Small intestine (tissue), 7 donors: ENCODE data around the gene VPREB1. TPM values are rescaled to one million over a fixed set of nuclear protein-coding genes. Genes with fewer than 3 reads are reported as not detected.
A peak's percentile ranks its signal among the peaks of the same experiment; 100 is the strongest.
"Not testable (repeated sequence)": the region's sequence is repeated elsewhere in the genome, so short reads cannot be mapped to it uniquely, and the experiment has no call there.

Experiments used
- DNase-seq, 2 donors: peaks; one replicate each; pipeline versions ENCODE4 v3.0.0 to v3.0.0-alpha.2; 2013
- FAIRE-seq: peaks from 2 replicates; lab custom pipeline; 2012; peaks lifted over from hg19 to GRCh38; lab: Jason Lieb, UNC
- H3K27ac ChIP-seq, 3 donors: one replicate each; pipeline ENCODE4 v1.5.1; 2013; ENCODE audit warnings: low read length in 2 of 3, mild to moderate bottlenecking in 2 of 3, control low read depth in 1 of 3, inconsistent platforms in 1 of 3, low read depth in 1 of 3, moderate library complexity in 1 of 3
- H3K27me3 ChIP-seq, 3 donors: one replicate each; pipeline ENCODE4 v1.6.1; 2013; ENCODE audit warnings: low read length in 3 of 3, inconsistent platforms in 1 of 3; ENCODE audit not compliant: control insufficient read depth in 3 of 3, insufficient read depth in 3 of 3
- H3K36me3 ChIP-seq, 3 donors: one replicate each; pipeline ENCODE4 v1.6.1; 2013; ENCODE audit warnings: low read length in 3 of 3, inconsistent platforms in 1 of 3, low read depth in 1 of 3, mild to moderate bottlenecking in 1 of 3, moderate library complexity in 1 of 3; ENCODE audit not compliant: control insufficient read depth in 3 of 3, insufficient read depth in 2 of 3
- H3K4me1 ChIP-seq, 3 donors: one replicate each; pipeline ENCODE4 v1.6.1; 2013; ENCODE audit warnings: low read length in 2 of 3, inconsistent platforms in 1 of 3, low read depth in 1 of 3, mild to moderate bottlenecking in 1 of 3, moderate library complexity in 1 of 3; ENCODE audit not compliant: control insufficient read depth in 3 of 3, insufficient read depth in 2 of 3
- H3K4me3 ChIP-seq, 3 donors: one replicate each; pipeline ENCODE4 v1.5.1; 2013; ENCODE audit warnings: low read length in 3 of 3, control low read depth in 1 of 3, inconsistent platforms in 1 of 3, low read depth in 1 of 3, mild to moderate bottlenecking in 1 of 3, moderate library complexity in 1 of 3
- H3K9me3 ChIP-seq, 2 donors: one replicate each; pipeline ENCODE4 v1.6.1; 2013; ENCODE audit warnings: low read depth in 1 of 2, low read length in 1 of 2; ENCODE audit not compliant: control insufficient read depth in 2 of 2, insufficient read depth in 1 of 2
- WGBS, 3 donors: extraction: QIAGEN DNeasy Blood & Tissue Kit; methylation state at CpG; one replicate each; pipeline ENCODE4 v1.1.7; 2013; 5-methylcytosine and 5-hydroxymethylcytosine counted together
- polyA plus RNA-seq, 4 donors: library from polyadenylated mRNA; stranded (reverse) in 3 of 4; unstranded in 1 of 4; fragments of 200-250 nt in 3 of 4; fragments of 120-200 nt in 1 of 4; gene quantifications; one replicate each; pipeline versions ENCODE4 v1.2.1 to v1.2.3, GENCODE V29; 2013
- donor health status: healthy with polysubstance abuse.
- donor health status: control.
- donor health status: control.
- donor health status: Bipolar disorder and iron deficiency.
- donor health status: healthy.

The VPREB1 gene
- polyA plus RNA-seq, 4 donors: 0.13 to 0.32 TPM; not detected in 2

- Histone ChIP-seq H3K9me3 (no peaks in the 10 kb centered on the region), H3K27me3 (no peaks in the 10 kb centered on the region), H3K27ac (no peak overlapping the region), H3K4me3 (no peak overlapping the region), H3K4me1 (no peaks in the 10 kb centered on the region), H3K36me3 (no peaks in the 10 kb centered on the region)
- 73 to 78% (median 74%) methylated on average over 9 of the region's 9 CpGs for WGBS, 3 donors
- no peak for DNase-seq
- FAIRE-seq: no peak
Observed at GRCh38 chr22:22246706-22247105, 2.1 kb downstream of the VPREB1 start.

- FAIRE-seq (no peak), DNase-seq (no peak)
- no peaks in the 10 kb centered on the region for H3K27me3 ChIP-seq
- H3K27ac ChIP-seq: no peak overlapping the region
- no peaks in the 10 kb centered on the region for H3K9me3 ChIP-seq
- 2 to 5% (median 4%) methylated on average over 3 of the region's 3 CpGs for WGBS, 3 donors
- no peak overlapping the region for H3K4me3 ChIP-seq
- H3K36me3 ChIP-seq: no peaks in the 10 kb centered on the region
- H3K4me1 ChIP-seq: no peaks in the 10 kb centered on the region
Observed at GRCh38 chr22:22248878-22249277, 4.3 kb downstream of the VPREB1 start.

GRCh38 chr22:22250651-22251050, 6.1 kb downstream of the VPREB1 start:
- not testable (repeated sequence) for FAIRE-seq, H3K27me3 ChIP-seq, H3K4me1 ChIP-seq, H3K9me3 ChIP-seq, H3K27ac ChIP-seq, H3K36me3 ChIP-seq, H3K4me3 ChIP-seq, DNase-seq
- 84 to 91% (median 88%) methylated on average over 8 of the region's 8 CpGs for WGBS, 3 donors

- H3K9me3 ChIP-seq, DNase-seq, FAIRE-seq, H3K36me3 ChIP-seq, H3K4me1 ChIP-seq, H3K4me3 ChIP-seq, H3K27ac ChIP-seq, H3K27me3 ChIP-seq: not testable (repeated sequence)
- WGBS, 3 donors: 73 to 79% (median 76%) methylated on average over 13 of the region's 13 CpGs
Observed at GRCh38 chr22:22256133-22256532, 11.5 kb downstream of the VPREB1 start.

- 84 to 92% (median 92%) methylated on average over 7 of the region's 7 CpGs for WGBS, 3 donors
- not testable (repeated sequence) for H3K27ac ChIP-seq, H3K4me3 ChIP-seq, H3K4me1 ChIP-seq, H3K9me3 ChIP-seq, H3K27me3 ChIP-seq, DNase-seq, FAIRE-seq, H3K36me3 ChIP-seq
Observed at GRCh38 chr22:22258597-22259415, 14.2 kb downstream of the VPREB1 start.

GRCh38 chr22:22260169-22260568, 15.6 kb downstream of the VPREB1 start:
- not testable (repeated sequence) for H3K36me3 ChIP-seq, H3K4me3 ChIP-seq, H3K9me3 ChIP-seq, H3K4me1 ChIP-seq, FAIRE-seq, DNase-seq, H3K27ac ChIP-seq, H3K27me3 ChIP-seq
- 90 to 96% (median 93%) methylated on average over 2 of the region's 2 CpGs for WGBS, 3 donors

GRCh38 chr22:22260586-22260985, 16.0 kb downstream of the VPREB1 start:
- 80 to 86% (median 85%) methylated on average over 4 of the region's 4 CpGs for WGBS, 3 donors
- not testable (repeated sequence) for H3K36me3 ChIP-seq, H3K27me3 ChIP-seq, H3K4me1 ChIP-seq, H3K9me3 ChIP-seq, FAIRE-seq, H3K4me3 ChIP-seq, DNase-seq, H3K27ac ChIP-seq

GRCh38 chr22:22262332-22263074, 17.9 kb downstream of the VPREB1 start:
- not testable (repeated sequence) for H3K27me3 ChIP-seq, H3K4me1 ChIP-seq, H3K27ac ChIP-seq, H3K4me3 ChIP-seq, H3K9me3 ChIP-seq, H3K36me3 ChIP-seq, FAIRE-seq
- 37 to 47% (median 42%) methylated on average over 3 of the region's 3 CpGs for WGBS, 3 donors
- DNase-seq: peak in 1 of 2 donors; percentile 8
